Caco-2 (cell line): Measurements from ENCODE around the gene VWA3A. TPM values are rescaled to one million over a fixed set of nuclear protein-coding genes. Genes with fewer than 3 reads are reported as not detected.

Experiments
- BruUV-seq: library from RNA; stranded (reverse); fragments of 400-500 nt; replicated peaks from 2 replicates; lab custom pipeline; 2021; lab: Mats Ljungman, UMichigan
- CTCF ChIA-PET: fragments of 300-600 bp; sonication (Branson Sonifier 250); formaldehyde crosslinking; loops from one replicate; lab custom pipeline; 2022; ENCODE audit warnings: antibody characterized with exemption; lab: Charles Lee
- POLR2A ChIA-PET: fragments of 300-600 bp; sonication (Branson Sonifier 250); formaldehyde crosslinking; loops from one replicate; lab custom pipeline; 2022; ENCODE audit warnings: antibody characterized with exemption; lab: Charles Lee
- DNase-seq, 2 experiments: peaks; one replicate each; pipeline versions ENCODE4 v3.0.0 to v3.0.0-alpha.2; 2020 to 2022
- H3K27me3 ChIP-seq: replicated peaks from 2 replicates; pipeline ENCODE4 v1.6.0; 2011; ENCODE audit warnings: low read length; ENCODE audit not compliant: control insufficient read depth, insufficient read depth
- H3K36me3 ChIP-seq: 2 replicates; pipeline ENCODE4 v1.5.1; 2011; ENCODE audit warnings: low read length; ENCODE audit not compliant: control insufficient read depth, insufficient read depth
- H3K4me1 ChIP-seq: fragments of 250-450 bp; sonication (Bioruptor Pico); 2 replicates; pipeline ENCODE4 v1.5.1; 2020; ENCODE audit warnings: mild to moderate bottlenecking
- H3K4me3 ChIP-seq: 2 replicates; pipeline ENCODE4 v1.5.1; 2011; ENCODE audit warnings: low read depth, mild to moderate bottlenecking, control low read depth, low read length
- H3K9me3 ChIP-seq: fragments of 250-450 bp; sonication (Bioruptor Pico); 2 replicates; pipeline ENCODE4 v1.5.1; 2020; ENCODE audit warnings: mild to moderate bottlenecking, moderate library complexity
- H3K27ac Mint-ChIP-seq: one replicate; pipeline ENCODE4 v1.8.0; 2022; ENCODE audit warnings: mixed read lengths; ENCODE audit not compliant: unreplicated experiment
- H3K27me3 Mint-ChIP-seq: one replicate; pipeline ENCODE4 v1.8.0; 2022; ENCODE audit warnings: mixed read lengths; ENCODE audit not compliant: insufficient read depth, unreplicated experiment
- H3K36me3 Mint-ChIP-seq: one replicate; pipeline ENCODE4 v1.8.0; 2022; ENCODE audit warnings: mild to moderate bottlenecking, mixed read lengths; ENCODE audit not compliant: insufficient read depth, unreplicated experiment
- H3K4me1 Mint-ChIP-seq: one replicate; pipeline ENCODE4 v1.8.0; 2022; ENCODE audit warnings: low read depth, mixed read lengths; ENCODE audit not compliant: unreplicated experiment
- H3K4me3 Mint-ChIP-seq: one replicate; pipeline ENCODE4 v1.8.0; 2022; ENCODE audit warnings: mild to moderate bottlenecking, moderate library complexity, mixed read lengths; ENCODE audit not compliant: unreplicated experiment
- H3K9me3 Mint-ChIP-seq: one replicate; pipeline ENCODE4 v1.8.0; 2022; ENCODE audit warnings: mixed read lengths; ENCODE audit not compliant: unreplicated experiment
- intact Hi-C: fragments of 100-400 bp; cut with micrococcal nuclease; formaldehyde crosslinking; loops from one replicate; pipeline ENCODE4 v1.10.0; 2022; ENCODE audit not compliant: unreplicated experiment
- total RNA-seq: library from RNA; stranded (reverse); gene quantifications from 2 replicates; pipeline ENCODE4 v1.2.3, GENCODE V29; 2022
- TF ChIP-seq, protein P1 (sequence below), 2 experiments: fragments of 200-600 bp in 1 of 2; IDR thresholded peaks; 1 replicate in 1 of 2; 2 replicates in 1 of 2; pipeline versions ENCODE4 v1.5.1 to v1.8.0; 2011 to 2022; ENCODE audit warnings: antibody characterized with exemption in 1 of 2, control low read depth in 1 of 2, inconsistent platforms in 1 of 2, low read depth in 1 of 2, low read length in 1 of 2, mild to moderate bottlenecking in 1 of 2, moderate library complexity in 1 of 2; ENCODE audit not compliant: insufficient read depth in 1 of 2, severe bottlenecking in 1 of 2, unreplicated experiment in 1 of 2

VWA3A gene
- total RNA-seq, 1 experiment from 2014 or later: not detected

- H3K9me3 Mint-ChIP-seq: no peaks in the 10 kb centered on the region
- ChIA-PET CTCF (interaction anchor here (0.7 to 2.3 kb wide), 22 partner anchors 13 to 127 kb away, joined by 3 to 53 read pairs (median 5); partner anchors contain the start of genes MOSMO, PDZD9 and VWA3A), POLR2A (interaction anchor here (1.1 kb wide), 1 partner anchor 76 kb away, joined by 3 read pairs; no protein-coding TSS in a partner anchor)
- H3K36me3 ChIP-seq: no peaks in the 10 kb centered on the region
- peak; percentile 49 to 70 for DNase-seq
- TF ChIP-seq, protein P1, sequence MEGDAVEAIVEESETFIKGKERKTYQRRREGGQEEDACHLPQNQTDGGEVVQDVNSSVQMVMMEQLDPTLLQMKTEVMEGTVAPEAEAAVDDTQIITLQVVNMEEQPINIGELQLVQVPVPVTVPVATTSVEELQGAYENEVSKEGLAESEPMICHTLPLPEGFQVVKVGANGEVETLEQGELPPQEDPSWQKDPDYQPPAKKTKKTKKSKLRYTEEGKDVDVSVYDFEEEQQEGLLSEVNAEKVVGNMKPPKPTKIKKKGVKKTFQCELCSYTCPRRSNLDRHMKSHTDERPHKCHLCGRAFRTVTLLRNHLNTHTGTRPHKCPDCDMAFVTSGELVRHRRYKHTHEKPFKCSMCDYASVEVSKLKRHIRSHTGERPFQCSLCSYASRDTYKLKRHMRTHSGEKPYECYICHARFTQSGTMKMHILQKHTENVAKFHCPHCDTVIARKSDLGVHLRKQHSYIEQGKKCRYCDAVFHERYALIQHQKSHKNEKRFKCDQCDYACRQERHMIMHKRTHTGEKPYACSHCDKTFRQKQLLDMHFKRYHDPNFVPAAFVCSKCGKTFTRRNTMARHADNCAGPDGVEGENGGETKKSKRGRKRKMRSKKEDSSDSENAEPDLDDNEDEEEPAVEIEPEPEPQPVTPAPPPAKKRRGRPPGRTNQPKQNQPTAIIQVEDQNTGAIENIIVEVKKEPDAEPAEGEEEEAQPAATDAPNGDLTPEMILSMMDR (IDR thresholded peaks at IDR 0.05; ENCODE audit: insufficient read depth in 1 of 2, low read depth in 1 of 2, low read length in 1 of 2, severe bottlenecking in 1 of 2, unreplicated experiment in 1 of 2): peak; percentile 81 to 83
- H3K4me3 Mint-ChIP-seq: no peak overlapping the region
- H3K27me3 ChIP-seq: no peaks in the 10 kb centered on the region
- no peak overlapping the region for H3K4me3 ChIP-seq
- BruUV-seq: no TSS peak
- peaks cover 4% of the 10 kb centered on the region for H3K36me3 Mint-ChIP-seq
- no peaks in the 10 kb centered on the region for H3K9me3 ChIP-seq
- H3K27me3 Mint-ChIP-seq: no peaks in the 10 kb centered on the region
- no peaks in the 10 kb centered on the region for H3K4me1 ChIP-seq
- H3K4me1 Mint-ChIP-seq: no peaks in the 10 kb centered on the region
- intact Hi-C loops: loop anchor here (1.0 to 5.0 kb wide), 3 partner anchors 46 to 110 kb away; partner anchors contain the start of gene PDZD9
- H3K27ac Mint-ChIP-seq: no peak overlapping the region
Observed at GRCh38 chr16:22077700-22078313, 14.5 kb upstream of the VWA3A start.

DNA sequence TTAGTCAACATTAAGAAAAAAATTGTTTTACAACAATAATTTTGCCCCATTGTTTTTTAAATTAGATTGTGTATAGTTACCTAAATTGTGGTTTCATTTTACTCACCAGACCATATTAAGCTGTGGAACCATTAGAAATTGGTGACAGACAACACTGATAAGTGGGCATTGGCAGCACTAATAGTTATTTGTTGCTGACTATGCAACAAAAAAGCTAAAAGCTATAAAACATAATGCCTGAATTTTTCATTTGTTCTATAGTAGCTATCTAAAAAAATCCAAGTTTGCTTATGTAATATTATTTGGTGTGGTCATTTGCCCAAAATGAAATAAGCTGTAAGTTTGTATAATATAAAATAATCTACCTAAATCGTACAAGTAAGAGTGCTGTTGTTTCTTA, 13.7 kb upstream of the VWA3A start:
- Histone ChIP-seq H3K4me3 (no peak overlapping the region), H3K27me3 (no peaks in the 10 kb centered on the region), H3K9me3 (no peaks in the 10 kb centered on the region), H3K4me1 (no peaks in the 10 kb centered on the region), H3K36me3 (no peaks in the 10 kb centered on the region)
- intact Hi-C loops: loop anchor here (5.0 kb wide), 1 partner anchor 46 kb away; no protein-coding TSS in a partner anchor
- TF ChIP-seq, protein P1 (IDR thresholded peaks at IDR 0.05; ENCODE audit: insufficient read depth in 1 of 2, low read depth in 1 of 2, low read length in 1 of 2, severe bottlenecking in 1 of 2, unreplicated experiment in 1 of 2): no peak
- CTCF ChIA-PET: interaction anchor here (1.0 to 2.3 kb wide), 2 partner anchors 78 to 110 kb away, joined by 3 to 35 read pairs; no protein-coding TSS in a partner anchor
- BruUV-seq: no TSS peak
- Mint-ChIP-seq H3K27ac (no peak overlapping the region), H3K36me3 (peaks cover 4% of the 10 kb centered on the region), H3K4me1 (no peaks in the 10 kb centered on the region), H3K27me3 (no peaks in the 10 kb centered on the region), H3K4me3 (no peak overlapping the region), H3K9me3 (no peaks in the 10 kb centered on the region)
- POLR2A ChIA-PET: no interaction called here
- DNase-seq: no peak

DNA sequence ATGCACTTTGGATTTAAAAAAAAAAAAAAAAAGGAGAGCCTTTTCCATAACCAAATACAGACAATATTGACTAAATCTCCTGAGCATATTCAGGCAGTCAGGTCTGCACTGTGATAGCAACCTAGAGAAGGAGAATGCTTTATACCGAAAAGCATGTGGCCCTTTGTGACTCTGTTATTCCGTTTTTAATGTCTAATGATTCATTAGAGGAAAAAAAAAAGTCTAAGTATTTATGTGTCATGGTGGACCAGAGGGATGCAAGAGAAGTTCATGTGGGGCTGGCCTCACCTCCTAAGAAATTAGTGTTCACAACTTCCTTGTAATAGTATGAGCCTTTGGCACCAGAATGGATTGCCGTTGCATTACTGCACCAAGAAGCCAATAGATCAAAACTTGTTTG, 11.3 kb upstream of the VWA3A start:
- Histone ChIP-seq H3K4me1 (no peaks in the 10 kb centered on the region), H3K4me3 (no peak overlapping the region), H3K9me3 (no peaks in the 10 kb centered on the region), H3K36me3 (no peaks in the 10 kb centered on the region), H3K27me3 (no peaks in the 10 kb centered on the region)
- no peak for DNase-seq
- Mint-ChIP-seq H3K27me3 (no peaks in the 10 kb centered on the region), H3K36me3 (peaks cover 4% of the 10 kb centered on the region), H3K4me1 (no peaks in the 10 kb centered on the region), H3K9me3 (no peaks in the 10 kb centered on the region), H3K4me3 (no peak overlapping the region), H3K27ac (no peak overlapping the region)
- ChIA-PET POLR2A (no interaction called here), CTCF (no interaction called here)
- intact Hi-C loops: no loop called here
- TF ChIP-seq, protein P1 (IDR thresholded peaks at IDR 0.05; ENCODE audit: insufficient read depth in 1 of 2, low read depth in 1 of 2, low read length in 1 of 2, severe bottlenecking in 1 of 2, unreplicated experiment in 1 of 2): no peak
- BruUV-seq: no TSS peak
